H1 (cell line): ENCODE measurements around the gene CALML5. TPM values are rescaled to one million over a fixed set of nuclear protein-coding genes. Genes with fewer than 3 reads are reported as not detected.

Experiments
- EP300 ChIP-seq, 2 experiments: IDR thresholded peaks; 1 replicate in 1 of 2; 2 replicates in 1 of 2; pipeline ENCODE4 v1.6.1; 2011 to 2012; ENCODE audit warnings: low read depth in 2 of 2, low read length in 2 of 2, mild to moderate bottlenecking in 2 of 2, borderline replicate concordance in 1 of 2, inconsistent platforms in 1 of 2, moderate library complexity in 1 of 2
- HDAC2 ChIP-seq, 2 experiments: fragments of 300-600 bp in 1 of 2; sonication (generic) in 1 of 2; IDR thresholded peaks; 2 replicates each; pipeline ENCODE4 v1.6.1; 2011 to 2012; ENCODE audit warnings: low read depth in 2 of 2, low read length in 2 of 2, mild to moderate bottlenecking in 2 of 2, moderate library complexity in 2 of 2, borderline replicate concordance in 1 of 2, inconsistent platforms in 1 of 2
- RAD21 ChIP-seq, 2 experiments: IDR thresholded peaks in 1 of 2; conservative IDR thresholded peaks in 1 of 2; 2 replicates each; pipeline ENCODE4 v1.6.1; 2011; ENCODE audit warnings: low read depth in 2 of 2, low read length in 2 of 2, improper control_type of control experiment in 1 of 2, inconsistent platforms in 1 of 2, mild to moderate bottlenecking in 1 of 2, moderate library complexity in 1 of 2
- RBBP5 ChIP-seq: IDR thresholded peaks from 2 replicates; pipeline ENCODE4 v1.7.1; 2012; ENCODE audit warnings: low read depth, mild to moderate bottlenecking, inconsistent platforms, low read length, moderate library complexity, borderline replicate concordance
- RFX5 ChIP-seq: IDR thresholded peaks from 2 replicates; pipeline ENCODE4 v1.6.1; 2011; ENCODE audit warnings: low read depth, low read length, improper control_type of control experiment, borderline replicate concordance
- SRF ChIP-seq: IDR thresholded peaks from 2 replicates; pipeline ENCODE4 v1.6.1; 2011; ENCODE audit warnings: mild to moderate bottlenecking, low read depth, low read length, moderate library complexity
- YY1 ChIP-seq: IDR thresholded peaks from 2 replicates; pipeline ENCODE4 v1.6.1; 2011; ENCODE audit warnings: low read depth, mild to moderate bottlenecking, low read length
- polyA plus RNA-seq, 7 experiments: library from polyadenylated mRNA; depleted of rRNA in 3 of 7; stranded (reverse) in 5 of 7; unstranded in 2 of 7; fragments of >200 nt in 5 of 7; fragments of 200-250 nt in 2 of 7; gene quantifications; 1 replicate in 5 of 7; 2 replicates in 1 of 7; 4 replicates in 1 of 7; pipeline versions ENCODE4 v1.2.1 to v1.2.3, GENCODE V29; 2011 to 2013; ENCODE audit warnings: missing spikeins in 2 of 7, mixed read lengths in 2 of 7
- total RNA-seq: library from RNA; stranded (reverse); fragmentation: NEBNext Ultra II Directional; extraction: Animal tissue kit (Norgen Biotek cat#: 25700); gene quantifications from 2 replicates; pipeline ENCODE4 v1.2.1, GENCODE V29; 2021

Gene CALML5
- total and polyA plus RNA-seq, 2 of the 8 experiments (the other 6 are each of a cell fraction or from before 2014, with no cell fraction given) = not detected

DNA sequence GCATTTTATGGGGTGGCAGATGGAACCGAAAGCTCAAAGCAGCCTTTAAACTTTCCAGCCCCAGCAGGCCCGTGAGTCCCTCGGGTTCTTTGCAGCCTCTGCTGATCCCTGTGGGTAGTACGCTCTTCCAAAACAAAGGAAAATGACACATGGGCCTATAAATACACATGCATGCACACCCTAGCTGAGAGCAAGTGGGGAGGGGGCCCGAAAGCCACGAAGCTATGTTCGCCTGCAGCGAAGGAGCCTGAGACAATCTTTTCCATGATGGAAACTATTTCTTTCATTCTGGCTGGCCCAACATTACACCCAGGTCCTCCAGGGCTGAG is 32.2 kb downstream of the CALML5 start (continued):
- TF ChIP-seq RBBP5 (no peak), RAD21 (IDR thresholded peaks at IDR 0.05 in 1 of 2, conservative IDR thresholded peaks at IDR 0.05 in 1 of 2; ENCODE audit: low read depth in 2 of 2, low read length in 2 of 2) (no peak), RFX5 (no peak), HDAC2 (IDR thresholded peaks at IDR 0.05; ENCODE audit: borderline replicate concordance in 1 of 2, low read depth in 2 of 2, low read length in 2 of 2) (no peak), YY1 (no peak), EP300 (IDR thresholded peaks at IDR 0.05; ENCODE audit: borderline replicate concordance in 1 of 2, low read depth in 2 of 2, low read length in 2 of 2) (no peak), SRF (no peak)
